MM.1S (cell line): ENCODE data around the gene LARP1B.

Source experiments
- DNase-seq: peaks from one replicate; pipeline ENCODE4 v3.0.0-alpha.2; 2015
- H2AFZ ChIP-seq: fragments of 300-600 bp; sonication (generic); 2 replicates; pipeline ENCODE4 v1.6.0; 2016; ENCODE audit warnings: antibody characterized with exemption, low read length
- H3F3A ChIP-seq: fragments of 300-600 bp; sonication (generic); 2 replicates; pipeline ENCODE4 v1.6.1; 2016; ENCODE audit warnings: mild to moderate bottlenecking, antibody characterized with exemption, low read length, moderate library complexity, mixed read lengths; ENCODE audit not compliant: insufficient read depth
- H3K27ac ChIP-seq: fragments of 300-600 bp; sonication (generic); 2 replicates; pipeline ENCODE4 v1.5.1; 2016; ENCODE audit warnings: mild to moderate bottlenecking, low read length
- H3K27me3 ChIP-seq: fragments of 300-600 bp; sonication (generic); replicated peaks from 2 replicates; pipeline ENCODE4 v1.6.0; 2016; ENCODE audit warnings: low read length; ENCODE audit not compliant: insufficient read depth
- H3K36me3 ChIP-seq: fragments of 300-600 bp; sonication (generic); replicated peaks from 2 replicates; pipeline ENCODE4 v1.6.1; 2016; ENCODE audit warnings: mild to moderate bottlenecking, low read length, mixed read lengths; ENCODE audit not compliant: insufficient read depth
- H3K4me1 ChIP-seq: fragments of 300-600 bp; sonication (generic); 2 replicates; pipeline ENCODE4 v1.6.1; 2016; ENCODE audit warnings: low read length, mixed read lengths
- H3K4me2 ChIP-seq: fragments of 300-600 bp; sonication (generic); 2 replicates; pipeline ENCODE4 v1.6.0; 2016; ENCODE audit warnings: low read depth, low read length
- H3K4me3 ChIP-seq: fragments of 300-600 bp; sonication (generic); 2 replicates; pipeline ENCODE4 v1.5.1; 2016; ENCODE audit warnings: low read length, mixed read lengths
- H3K79me2 ChIP-seq: fragments of 300-600 bp; sonication (generic); 2 replicates; pipeline ENCODE4 v1.6.1; 2016; ENCODE audit warnings: mixed run types, low read length, mixed read lengths
- H3K9ac ChIP-seq: fragments of 300-600 bp; sonication (generic); 2 replicates; pipeline ENCODE4 v1.6.1; 2016; ENCODE audit warnings: low read length, mixed read lengths
- H3K9me2 ChIP-seq: fragments of 300-600 bp; sonication (generic); replicated peaks from 2 replicates; pipeline ENCODE4 v1.6.1; 2016; ENCODE audit warnings: mild to moderate bottlenecking, low read length, mixed read lengths; ENCODE audit not compliant: insufficient read depth
- H3K9me3 ChIP-seq: fragments of 300-600 bp; sonication (generic); replicated peaks from 2 replicates; pipeline ENCODE4 v1.6.1; 2016; ENCODE audit warnings: mild to moderate bottlenecking, low read length, mixed read lengths; ENCODE audit not compliant: insufficient read depth
- H4K20me1 ChIP-seq: fragments of 300-600 bp; sonication (generic); 2 replicates; pipeline ENCODE4 v1.6.1; 2016; ENCODE audit warnings: mild to moderate bottlenecking, low read length, moderate library complexity, mixed read lengths; ENCODE audit not compliant: insufficient read depth
- EZH2 ChIP-seq: fragments of 300-600 bp; sonication (generic); optimal IDR thresholded peaks from 2 replicates; pipeline ENCODE3; 2017; ENCODE audit warnings: low read depth, mild to moderate bottlenecking, antibody characterized with exemption, low read length, mixed read lengths
- EZH2phosphoT487 ChIP-seq: fragments of 300-600 bp; sonication (generic); IDR thresholded peaks from 2 replicates; pipeline ENCODE4 v1.6.1; 2018; ENCODE audit warnings: antibody characterized with exemption, low read length
- TF ChIP-seq, protein P1 (sequence below): fragments of 300-600 bp; sonication (generic); IDR thresholded peaks from 2 replicates; pipeline ENCODE4 v1.5.1; 2016; ENCODE audit warnings: antibody characterized with exemption, low read length, mixed read lengths

LARP1B gene

DNA sequence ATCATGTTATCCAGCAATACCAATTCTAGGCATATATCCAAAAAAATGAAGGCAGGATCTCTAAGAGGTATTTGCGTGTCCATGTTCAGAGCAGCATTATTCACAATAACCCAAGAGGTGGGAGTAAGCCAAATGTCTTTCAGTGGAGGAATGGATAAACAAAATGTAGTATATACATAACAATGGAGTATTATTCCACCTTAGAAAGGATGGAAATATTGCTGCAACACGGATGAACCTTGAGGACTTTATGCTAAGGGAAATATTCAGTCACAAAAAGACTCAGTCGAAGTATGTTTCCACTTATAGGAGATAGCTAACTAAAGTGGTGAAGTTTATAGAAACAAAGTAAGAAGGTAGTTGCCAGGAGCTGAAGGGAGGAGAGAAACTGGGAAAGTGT, 74.3 kb downstream of the LARP1B start:
- Histone ChIP-seq H3K79me2 (no peaks in the 10 kb centered on the region), H3K4me1 (no peaks in the 10 kb centered on the region), H4K20me1 (no peaks in the 10 kb centered on the region), H3K9me3 (no peaks in the 10 kb centered on the region), H2AFZ (no peak overlapping the region), H3K27me3 (no peaks in the 10 kb centered on the region), H3K27ac (no peak overlapping the region), H3K4me3 (no peak overlapping the region), H3K9ac (no peak overlapping the region), H3F3A (no peaks in the 10 kb centered on the region), H3K36me3 (no peaks in the 10 kb centered on the region), H3K4me2 (no peak overlapping the region), H3K9me2 (no peaks in the 10 kb centered on the region)
- TF ChIP-seq EZH2, result no peak
- no peak for TF ChIP-seq EZH2phosphoT487
- TF ChIP-seq, protein P1, sequence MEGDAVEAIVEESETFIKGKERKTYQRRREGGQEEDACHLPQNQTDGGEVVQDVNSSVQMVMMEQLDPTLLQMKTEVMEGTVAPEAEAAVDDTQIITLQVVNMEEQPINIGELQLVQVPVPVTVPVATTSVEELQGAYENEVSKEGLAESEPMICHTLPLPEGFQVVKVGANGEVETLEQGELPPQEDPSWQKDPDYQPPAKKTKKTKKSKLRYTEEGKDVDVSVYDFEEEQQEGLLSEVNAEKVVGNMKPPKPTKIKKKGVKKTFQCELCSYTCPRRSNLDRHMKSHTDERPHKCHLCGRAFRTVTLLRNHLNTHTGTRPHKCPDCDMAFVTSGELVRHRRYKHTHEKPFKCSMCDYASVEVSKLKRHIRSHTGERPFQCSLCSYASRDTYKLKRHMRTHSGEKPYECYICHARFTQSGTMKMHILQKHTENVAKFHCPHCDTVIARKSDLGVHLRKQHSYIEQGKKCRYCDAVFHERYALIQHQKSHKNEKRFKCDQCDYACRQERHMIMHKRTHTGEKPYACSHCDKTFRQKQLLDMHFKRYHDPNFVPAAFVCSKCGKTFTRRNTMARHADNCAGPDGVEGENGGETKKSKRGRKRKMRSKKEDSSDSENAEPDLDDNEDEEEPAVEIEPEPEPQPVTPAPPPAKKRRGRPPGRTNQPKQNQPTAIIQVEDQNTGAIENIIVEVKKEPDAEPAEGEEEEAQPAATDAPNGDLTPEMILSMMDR, result no peak
- DNase-seq, result no peak

DNA sequence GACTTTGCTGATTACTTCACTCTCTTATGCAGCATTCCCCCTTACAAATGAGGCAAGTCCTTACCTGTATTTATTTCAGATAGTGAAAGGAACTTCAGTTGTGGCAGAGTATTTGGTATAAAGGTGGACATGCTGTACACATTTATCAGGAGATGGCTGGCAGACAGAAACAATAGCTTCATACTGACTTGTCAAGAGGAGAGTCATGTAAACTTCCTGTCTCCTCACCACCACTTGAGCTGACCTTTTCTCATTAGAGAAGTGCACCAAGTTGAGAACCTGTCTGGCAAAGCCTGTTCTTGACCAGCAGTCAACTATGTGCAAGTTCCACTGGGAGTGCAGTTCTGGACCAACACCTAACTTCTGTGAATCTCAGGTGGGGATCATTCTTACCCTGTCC, 80.8 kb downstream of the LARP1B start:
- Histone ChIP-seq H3K4me3 (no peak overlapping the region), H3K36me3 (no peaks in the 10 kb centered on the region), H3K9ac (no peak overlapping the region), H3K4me2 (no peak overlapping the region), H3K79me2 (no peaks in the 10 kb centered on the region), H3K27me3 (no peaks in the 10 kb centered on the region), H3K9me3 (no peaks in the 10 kb centered on the region), H3K9me2 (no peaks in the 10 kb centered on the region), H4K20me1 (no peaks in the 10 kb centered on the region), H3K27ac (no peak overlapping the region), H2AFZ (no peak overlapping the region), H3K4me1 (no peaks in the 10 kb centered on the region), H3F3A (no peaks in the 10 kb centered on the region)
- no peak for TF ChIP-seq EZH2phosphoT487
- no peak for TF ChIP-seq EZH2
- TF ChIP-seq, protein P1, result no peak
- DNase-seq, result no peak

DNA sequence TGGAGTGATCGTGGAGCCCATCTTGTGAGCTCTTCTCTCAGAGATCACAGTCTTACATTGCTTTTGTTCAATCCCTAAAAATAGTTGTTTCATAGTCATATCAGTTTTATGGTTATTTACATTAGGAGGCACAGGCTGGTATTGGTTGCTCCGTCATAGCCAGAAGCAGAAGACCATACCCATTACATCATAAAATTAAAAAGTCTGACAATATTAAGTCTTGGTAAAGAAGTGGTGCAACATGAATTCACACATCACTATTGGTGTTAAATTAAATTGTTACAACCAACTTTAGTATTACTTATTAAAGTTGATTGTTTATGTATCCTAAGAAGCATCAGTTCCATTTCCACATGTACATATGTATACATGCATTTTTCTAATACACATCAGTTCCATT, 84.6 kb downstream of the LARP1B start:
- Histone ChIP-seq H3K9me3 (no peaks in the 10 kb centered on the region), H3K79me2 (no peaks in the 10 kb centered on the region), H3K4me2 (no peak overlapping the region), H2AFZ (no peak overlapping the region), H3K9me2 (no peaks in the 10 kb centered on the region), H4K20me1 (no peaks in the 10 kb centered on the region), H3K9ac (no peak overlapping the region), H3K4me1 (no peaks in the 10 kb centered on the region), H3K27ac (no peak overlapping the region), H3K4me3 (no peak overlapping the region), H3K36me3 (no peaks in the 10 kb centered on the region), H3K27me3 (no peaks in the 10 kb centered on the region), H3F3A (no peaks in the 10 kb centered on the region)
- no peak for DNase-seq
- TF ChIP-seq EZH2 (no peak), EZH2phosphoT487 (no peak)
- TF ChIP-seq, protein P1, result no peak
